Kidney glomerular epithelial cell (primary cell): ENCODE data around the gene PALM.
"Not testable (repeated sequence)": the region's sequence is repeated elsewhere in the genome, so short reads cannot be mapped to it uniquely, and the experiment has no call there.

ENCODE experiments used
- DNase-seq: peaks from one replicate; lab custom pipeline; 2025; lab: John Stamatoyannopoulos, UW

The PALM gene

GRCh38 chr19:732148-733069, 23.7 kb downstream of the PALM start:
- no peak for DNase-seq

GRCh38 chr19:734716-735115, 26.0 kb downstream of the PALM start:
- DNase-seq: peak; percentile 59

GRCh38 chr19:736125-736524, 27.4 kb downstream of the PALM start:
- DNase-seq: no peak

GRCh38 chr19:737591-738093, 28.9 kb downstream of the PALM start:
- no peak for DNase-seq

GRCh38 chr19:738509-739128, 29.9 kb downstream of the PALM start:
- no peak for DNase-seq

- DNase-seq: no peak
Measured at GRCh38 chr19:739998-740715, 31.4 kb downstream of the PALM start.

GRCh38 chr19:740816-741505, 32.2 kb downstream of the PALM start:
- DNase-seq: not testable (repeated sequence)

- no peak for DNase-seq
Measured at GRCh38 chr19:741506-742131, 32.9 kb downstream of the PALM start.

- no peak for DNase-seq
Measured at GRCh38 chr19:742540-743075, 33.9 kb downstream of the PALM start.

- DNase-seq: no peak
Measured at GRCh38 chr19:743168-743687, 34.5 kb downstream of the PALM start.

GRCh38 chr19:745138-745537, 36.4 kb downstream of the PALM start:
- DNase-seq: not testable (repeated sequence)

GRCh38 chr19:746208-746819, 37.6 kb downstream of the PALM start:
- DNase-seq: no peak

GRCh38 chr19:746956-747355, 38.2 kb downstream of the PALM start:
- DNase-seq: no peak

- DNase-seq: no peak
Measured at GRCh38 chr19:747432-748273, 38.9 kb downstream of the PALM start.

GRCh38 chr19:748274-748598, 39.5 kb downstream of the PALM start:
- no peak for DNase-seq

- no peak for DNase-seq
Measured at GRCh38 chr19:749811-750210, 41.1 kb downstream of the PALM start.

GRCh38 chr19:750640-751423, 42.1 kb downstream of the PALM start, which contains the start of gene MISP:
Gene MISP, plus strand, starts transcription at chr19:751112. Its CDS starts 5,835 bp downstream, at chr19:756947.
- no peak for DNase-seq

- peak; percentile 81 for DNase-seq
Measured at GRCh38 chr19:751501-752341, 43.0 kb downstream of the PALM start.
